Activated T-cell treated with anti-CD3 and anti-CD28 coated beads, Interleukin-2, amount 50 U/mL, for 24 hours (primary cell): Measurements from ENCODE around the gene LCN9.
"Not testable (repeated sequence)": the region's sequence is repeated elsewhere in the genome, so short reads cannot be mapped to it uniquely, and the experiment has no call there.

Source experiments
- DNase-seq: peaks from one replicate; pipeline ENCODE4 v3.0.0-alpha.2; 2020
- H3K27ac Mint-ChIP-seq: 2 replicates; pipeline ENCODE4 v1.8.0; 2020; ENCODE audit warnings: mild to moderate bottlenecking, mixed read lengths
- H3K27me3 Mint-ChIP-seq: 2 replicates; pipeline ENCODE4 v1.8.0; 2020; ENCODE audit warnings: mixed read lengths
- H3K36me3 Mint-ChIP-seq: 2 replicates; pipeline ENCODE4 v1.8.0; 2020; ENCODE audit warnings: low read depth, mixed read lengths
- H3K4me1 Mint-ChIP-seq: 2 replicates; pipeline ENCODE4 v1.8.0; 2020; ENCODE audit warnings: low read depth, mixed read lengths
- H3K4me3 Mint-ChIP-seq: 2 replicates; pipeline ENCODE4 v1.8.0; 2020; ENCODE audit warnings: mild to moderate bottlenecking, moderate library complexity, mixed read lengths
- H3K9me3 Mint-ChIP-seq: 2 replicates; pipeline ENCODE4 v1.8.0; 2020; ENCODE audit warnings: mixed read lengths

The LCN9 gene

DNA sequence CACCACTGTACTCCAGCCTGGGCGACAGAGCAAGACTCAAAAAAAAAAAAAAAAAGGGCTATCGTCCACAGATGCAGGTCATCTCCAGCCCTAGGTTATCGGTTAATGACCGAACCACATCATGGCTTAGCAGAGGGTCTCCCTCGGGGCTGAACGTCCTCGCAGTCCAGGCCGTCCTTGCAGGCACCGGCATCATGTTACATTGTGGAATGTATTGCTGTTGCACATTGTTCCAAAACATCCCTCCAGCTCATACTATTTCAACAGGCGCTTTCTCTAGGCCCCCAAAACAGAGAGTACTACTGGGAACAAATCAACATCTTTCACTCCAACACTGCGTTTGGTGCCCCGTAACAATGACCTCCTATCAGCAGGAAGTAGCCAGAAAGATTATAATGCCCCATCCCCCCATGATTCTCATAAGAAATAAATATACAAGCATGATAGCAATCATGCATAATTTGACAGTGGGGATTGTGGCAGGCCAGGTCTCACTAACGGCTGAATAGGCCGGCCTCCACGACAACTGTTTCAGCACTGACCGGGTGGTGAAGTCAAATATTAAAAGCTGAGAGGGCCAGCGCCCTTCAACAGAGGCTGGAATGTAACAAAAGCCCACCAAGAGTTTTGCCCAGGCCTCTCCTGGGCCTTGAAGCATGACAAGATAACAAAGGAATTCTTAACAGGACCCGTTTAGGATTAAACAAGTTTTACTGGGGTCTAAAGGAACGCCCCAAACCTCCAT is 1.1 kb upstream of the LCN9 start:
- no peak for DNase-seq
- Mint-ChIP-seq H3K9me3 (no peaks in the 10 kb centered on the region), H3K27ac (no peak overlapping the region), H3K36me3 (no peaks in the 10 kb centered on the region), H3K4me3 (no peak overlapping the region), H3K27me3 (peaks cover 1% of the 10 kb centered on the region), H3K4me1 (no peaks in the 10 kb centered on the region)

DNA sequence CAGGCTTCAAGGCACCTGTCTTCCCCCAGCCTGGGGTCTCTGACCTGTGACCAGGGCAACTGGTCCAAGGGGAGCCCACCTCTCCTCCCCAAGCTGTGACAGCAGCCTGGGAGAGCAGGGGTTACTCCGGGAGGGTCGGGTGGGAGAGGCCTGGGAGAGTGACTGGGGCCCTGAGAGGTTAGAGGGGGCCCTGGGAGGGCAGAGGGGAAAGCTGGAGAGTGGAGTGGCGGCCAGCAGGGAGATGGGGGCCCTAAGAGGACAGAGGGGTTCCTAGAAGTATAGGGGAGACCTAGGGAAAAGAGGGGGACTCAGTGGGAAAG is 302 bp downstream of the LCN9 start:
- peaks cover 2% of the 10 kb centered on the region for H3K9me3 Mint-ChIP-seq
- no peak overlapping the region for H3K4me3 Mint-ChIP-seq
- H3K27ac Mint-ChIP-seq: no peak overlapping the region
- DNase-seq: no peak
- no peaks in the 10 kb centered on the region for H3K4me1 Mint-ChIP-seq
- no peaks in the 10 kb centered on the region for H3K36me3 Mint-ChIP-seq
- no peaks in the 10 kb centered on the region for H3K27me3 Mint-ChIP-seq

DNA sequence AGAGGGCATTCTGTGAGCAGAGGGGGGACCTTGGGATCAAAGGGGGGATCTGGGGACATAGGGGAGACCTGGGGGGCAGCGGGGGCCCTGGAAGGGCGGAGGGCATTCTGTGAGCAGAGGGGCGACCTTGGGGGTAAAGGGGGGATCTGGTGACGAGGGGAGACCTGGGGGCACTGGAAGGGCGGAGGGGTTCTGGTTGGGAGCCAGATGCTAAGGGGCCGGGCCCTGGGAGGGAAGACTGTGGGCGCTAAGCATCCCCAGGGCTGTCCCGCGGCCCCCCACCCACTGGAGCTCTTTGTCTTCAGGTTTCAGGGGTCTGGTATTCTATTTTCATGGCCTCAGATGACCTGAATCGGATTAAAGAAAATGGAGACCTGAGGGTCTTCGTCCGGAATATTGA is 748 bp downstream of the LCN9 start:
- DNase-seq: no peak
- no peaks in the 10 kb centered on the region for H3K4me1 Mint-ChIP-seq
- H3K27ac Mint-ChIP-seq: no peak overlapping the region
- H3K27me3 Mint-ChIP-seq: no peaks in the 10 kb centered on the region
- H3K9me3 Mint-ChIP-seq: peaks cover 2% of the 10 kb centered on the region
- H3K36me3 Mint-ChIP-seq: no peaks in the 10 kb centered on the region
- H3K4me3 Mint-ChIP-seq: no peak overlapping the region

DNA sequence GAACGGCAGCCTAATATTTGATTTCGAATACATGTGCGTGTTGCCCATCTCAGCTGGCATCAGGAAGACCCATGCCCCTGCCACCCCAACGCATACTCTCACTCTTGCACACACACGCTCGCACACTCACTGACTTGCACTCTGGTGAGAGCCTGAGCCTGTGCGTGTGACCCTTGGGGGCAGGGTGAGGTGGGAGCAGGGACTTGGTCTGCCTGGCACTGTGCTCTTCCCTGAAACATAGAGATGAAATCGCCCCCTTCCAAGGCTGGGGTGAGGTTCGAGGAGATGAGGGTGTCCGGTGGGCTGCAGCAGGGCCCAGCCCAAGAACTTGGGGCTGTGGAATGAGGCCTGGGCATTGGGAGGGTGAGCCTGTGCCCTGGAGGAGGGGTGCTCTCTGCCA is 1.2 kb downstream of the LCN9 start:
- no peak overlapping the region for H3K27ac Mint-ChIP-seq
- H3K4me1 Mint-ChIP-seq: no peaks in the 10 kb centered on the region
- no peaks in the 10 kb centered on the region for H3K36me3 Mint-ChIP-seq
- H3K9me3 Mint-ChIP-seq: peaks cover 2% of the 10 kb centered on the region
- DNase-seq: no peak
- H3K4me3 Mint-ChIP-seq: no peak overlapping the region
- H3K27me3 Mint-ChIP-seq: no peaks in the 10 kb centered on the region

DNA sequence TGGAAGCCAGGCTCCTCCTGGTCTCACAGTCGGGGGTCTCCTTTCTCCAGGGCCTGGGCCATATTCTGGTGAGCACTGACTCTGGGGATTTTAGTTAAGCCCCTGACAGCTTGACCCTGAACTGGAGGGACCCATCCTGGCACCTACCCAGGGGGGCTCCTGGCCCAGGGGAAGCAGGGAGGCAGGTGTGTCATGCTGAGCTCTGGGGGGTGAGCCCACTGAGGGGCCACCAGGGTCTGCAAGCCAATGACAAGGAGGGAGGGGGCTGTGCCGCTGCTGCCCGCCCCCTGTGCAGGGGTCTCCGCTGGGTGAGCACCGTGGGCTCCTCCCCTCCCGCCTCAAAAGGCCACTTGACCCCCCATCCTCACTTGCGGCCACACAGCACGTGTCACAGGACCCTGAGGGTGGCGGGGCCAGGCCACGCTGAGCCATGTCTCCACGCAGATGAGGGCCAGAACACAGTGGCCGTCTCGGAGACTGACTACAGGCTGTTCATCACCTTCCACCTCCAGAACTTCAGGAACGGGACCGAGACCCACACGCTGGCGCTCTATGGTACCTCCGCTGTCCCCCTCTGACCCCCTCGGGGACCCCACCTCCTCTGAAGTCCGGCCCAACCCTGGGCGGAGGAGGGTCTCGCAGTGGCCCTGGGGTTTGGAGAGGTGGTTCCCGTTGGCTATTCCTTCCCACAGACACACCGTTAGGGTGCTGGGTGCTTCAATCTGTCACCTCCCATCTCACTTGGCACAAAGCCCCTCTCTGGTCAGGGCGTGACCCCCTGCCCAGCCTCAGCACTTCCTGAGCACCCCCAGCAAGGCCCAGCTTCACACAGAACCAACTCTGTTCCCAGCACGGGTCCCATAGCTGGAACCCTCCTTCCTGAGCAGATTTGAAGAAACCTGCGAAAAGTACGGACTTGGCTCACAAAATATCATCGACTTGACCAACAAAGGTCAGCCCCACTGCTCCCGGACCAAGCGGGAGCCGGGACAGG is 2.0 kb downstream of the LCN9 start:
- Mint-ChIP-seq H3K9me3 (peaks cover 2% of the 10 kb centered on the region), H3K27ac (no peak overlapping the region), H3K27me3 (no peaks in the 10 kb centered on the region)

DNA sequence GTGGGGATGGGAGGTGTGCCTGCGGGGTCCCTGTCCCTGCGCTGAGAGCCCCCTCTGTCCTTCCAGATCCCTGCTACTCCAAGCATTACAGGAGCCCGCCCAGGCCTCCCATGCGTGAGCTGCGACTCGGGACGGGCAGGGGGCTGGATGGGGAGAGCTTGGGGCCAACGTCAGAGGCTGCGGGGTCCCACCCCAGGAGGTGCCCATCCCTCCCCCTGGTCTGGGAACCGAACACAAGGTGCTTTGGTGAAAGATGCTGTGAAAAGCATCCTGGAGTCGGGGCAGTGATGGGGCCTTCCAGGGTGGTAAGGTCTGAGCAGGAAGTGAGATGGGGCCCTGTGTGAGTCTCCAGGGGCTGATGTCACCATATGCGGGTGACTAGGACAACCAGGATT is 2.7 kb downstream of the LCN9 start:
- H3K36me3 Mint-ChIP-seq: no peaks in the 10 kb centered on the region

More for the DNA sequence above, 2.0 kb downstream of the LCN9 start:
- Mint-ChIP-seq H3K4me1 (no peaks in the 10 kb centered on the region), H3K36me3 (no peaks in the 10 kb centered on the region), H3K4me3 (no peak overlapping the region)
- DNase-seq: no peak

DNA sequence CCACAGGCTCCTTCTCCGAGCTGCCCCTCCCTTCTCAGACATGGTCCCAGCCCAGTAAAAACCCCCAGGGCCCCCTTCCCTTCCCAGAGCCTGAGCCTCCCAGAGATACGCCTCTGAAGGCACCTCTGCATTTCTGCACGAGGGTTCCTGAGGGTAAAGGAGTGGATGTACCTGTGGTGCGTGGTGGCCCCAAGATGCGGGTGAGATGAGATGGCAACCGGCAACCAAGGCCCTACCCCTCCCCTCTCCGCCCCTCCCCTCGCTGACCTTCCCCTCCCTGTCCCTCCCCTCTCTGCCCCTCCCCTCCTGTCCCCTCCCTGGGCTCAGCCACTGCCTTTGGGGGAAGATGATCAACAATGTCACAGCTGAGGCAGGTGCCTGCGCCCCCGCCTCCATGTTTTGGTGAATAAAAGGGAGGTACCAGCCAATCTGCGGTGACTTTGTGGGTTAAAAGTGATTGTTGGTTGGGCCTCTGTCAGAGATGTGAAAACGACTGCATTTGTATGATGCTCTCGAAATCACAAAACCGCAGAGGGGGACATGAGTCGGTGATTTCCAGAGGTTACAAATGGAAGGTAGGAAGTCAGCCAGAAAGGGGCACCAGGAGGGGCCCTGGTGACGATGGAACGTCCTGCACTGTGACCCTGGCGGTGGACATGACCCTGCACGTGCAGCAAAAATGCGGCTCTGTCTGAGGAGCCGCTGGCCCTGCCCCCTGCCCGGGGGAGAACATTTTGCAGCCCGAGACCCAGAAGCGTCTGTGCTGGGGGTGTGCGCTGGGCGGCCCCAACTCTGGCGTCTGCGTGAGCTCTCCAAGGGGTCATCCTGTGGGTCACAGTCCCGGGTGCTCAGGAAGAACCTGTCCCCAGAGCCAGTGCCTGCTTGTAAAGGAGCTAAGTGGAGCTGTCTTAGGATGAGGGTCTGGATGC is 3.7 kb downstream of the LCN9 start:
- no peaks in the 10 kb centered on the region for H3K4me1 Mint-ChIP-seq
- no peaks in the 10 kb centered on the region for H3K36me3 Mint-ChIP-seq
- H3K27ac Mint-ChIP-seq: no peak overlapping the region
- no peaks in the 10 kb centered on the region for H3K27me3 Mint-ChIP-seq
- H3K4me3 Mint-ChIP-seq: no peak overlapping the region
- H3K9me3 Mint-ChIP-seq: peaks cover 2% of the 10 kb centered on the region
- DNase-seq: no peak

More for the DNA sequence above, 2.7 kb downstream of the LCN9 start:
- peaks cover 2% of the 10 kb centered on the region for H3K9me3 Mint-ChIP-seq
- no peak for DNase-seq
- no peak overlapping the region for H3K4me3 Mint-ChIP-seq
- H3K4me1 Mint-ChIP-seq: no peaks in the 10 kb centered on the region
- H3K27ac Mint-ChIP-seq: no peak overlapping the region
- H3K27me3 Mint-ChIP-seq: no peaks in the 10 kb centered on the region

DNA sequence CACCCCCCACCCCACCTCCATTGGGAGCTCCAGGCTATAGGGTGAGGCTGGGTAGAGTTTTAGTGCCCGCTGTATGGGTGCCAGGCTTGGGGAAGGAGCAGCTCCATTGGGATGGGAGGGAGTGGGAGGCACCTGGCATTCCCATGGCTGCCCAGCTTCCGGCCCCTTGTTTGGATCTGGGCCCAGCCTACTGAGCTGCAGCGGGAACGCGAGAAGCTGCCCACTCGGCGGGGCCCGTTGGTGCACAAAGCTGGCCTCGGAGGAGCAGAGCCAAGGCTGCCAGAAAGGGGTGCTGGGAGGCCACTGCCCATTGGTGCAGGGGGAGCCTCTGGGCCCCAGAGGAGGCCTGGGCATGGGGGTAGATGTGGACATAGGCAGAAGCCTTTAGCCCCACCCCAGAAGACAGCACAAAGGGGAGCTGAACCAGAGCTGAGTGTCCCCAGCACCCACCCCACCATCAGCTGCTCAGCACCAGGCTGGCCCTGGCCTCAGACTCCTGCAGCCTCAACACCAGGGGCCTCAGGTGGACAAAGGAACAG is 4.4 kb downstream of the LCN9 start:
- Mint-ChIP-seq H3K9me3 (peaks cover 2% of the 10 kb centered on the region), H3K36me3 (no peaks in the 10 kb centered on the region), H3K4me1 (no peaks in the 10 kb centered on the region), H3K27me3 (no peaks in the 10 kb centered on the region), H3K27ac (no peak overlapping the region), H3K4me3 (no peak overlapping the region)
- DNase-seq: no peak

DNA sequence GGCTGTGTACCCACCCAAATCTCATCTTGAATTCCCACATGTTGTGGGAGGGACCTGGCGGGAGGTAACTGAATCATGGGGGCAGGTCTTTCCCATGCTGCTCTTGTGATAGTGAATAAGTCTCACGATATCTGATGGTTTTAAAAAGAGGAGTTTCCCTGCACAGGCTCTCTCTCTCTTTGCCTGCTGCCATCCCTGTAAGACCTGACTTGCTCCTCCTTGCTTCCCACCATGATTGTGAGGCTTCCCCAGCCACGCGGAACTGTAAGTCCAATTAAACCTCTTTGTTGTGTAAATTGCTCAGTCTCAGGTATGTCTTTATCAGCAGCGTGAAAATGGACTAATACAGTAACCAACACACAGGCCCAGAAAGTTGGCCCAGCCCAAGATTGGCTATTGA is 5.9 kb downstream of the LCN9 start:
- not testable (repeated sequence) for H3K4me3 Mint-ChIP-seq, H3K27me3 Mint-ChIP-seq, H3K9me3 Mint-ChIP-seq, H3K36me3 Mint-ChIP-seq, H3K27ac Mint-ChIP-seq, DNase-seq, H3K4me1 Mint-ChIP-seq

DNA sequence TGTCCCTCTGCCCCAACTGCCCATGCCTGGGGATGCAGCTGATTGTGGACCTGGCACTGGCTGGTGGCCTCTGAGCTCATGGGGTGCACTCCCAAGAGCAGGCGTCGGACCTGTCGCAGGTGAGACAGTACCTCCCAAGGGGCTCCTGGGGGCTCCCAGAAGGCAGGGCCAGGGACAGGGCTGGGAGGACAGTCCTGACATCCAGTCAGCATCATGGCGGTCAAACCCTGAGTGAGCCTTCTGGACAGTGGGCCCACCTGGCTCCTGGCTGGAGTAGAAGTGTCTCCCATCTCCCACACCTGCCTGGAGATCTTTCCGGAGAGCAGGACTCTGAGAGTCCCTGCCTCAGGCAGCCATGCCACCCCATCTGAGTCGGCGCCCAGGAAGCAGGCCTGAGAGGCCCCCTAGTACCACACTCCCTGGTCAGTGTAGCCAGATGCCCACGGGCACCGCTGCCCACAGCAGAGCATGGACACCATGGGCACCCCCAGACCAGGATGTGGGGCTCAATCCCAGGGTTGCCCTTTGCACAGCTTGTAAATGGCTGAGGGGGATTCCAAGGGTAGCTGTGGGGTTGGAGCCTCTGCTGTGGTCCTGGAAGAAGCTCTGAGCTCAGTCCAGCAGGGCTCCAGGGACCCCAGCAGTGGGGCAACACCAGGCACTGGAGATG is 6.6 kb downstream of the LCN9 start:
- no peak overlapping the region for H3K27ac Mint-ChIP-seq
- no peaks in the 10 kb centered on the region for H3K4me1 Mint-ChIP-seq
- H3K4me3 Mint-ChIP-seq: no peak overlapping the region
- no peak for DNase-seq
- no peaks in the 10 kb centered on the region for H3K27me3 Mint-ChIP-seq
- no peaks in the 10 kb centered on the region for H3K36me3 Mint-ChIP-seq
- H3K9me3 Mint-ChIP-seq: peaks cover 2% of the 10 kb centered on the region

DNA sequence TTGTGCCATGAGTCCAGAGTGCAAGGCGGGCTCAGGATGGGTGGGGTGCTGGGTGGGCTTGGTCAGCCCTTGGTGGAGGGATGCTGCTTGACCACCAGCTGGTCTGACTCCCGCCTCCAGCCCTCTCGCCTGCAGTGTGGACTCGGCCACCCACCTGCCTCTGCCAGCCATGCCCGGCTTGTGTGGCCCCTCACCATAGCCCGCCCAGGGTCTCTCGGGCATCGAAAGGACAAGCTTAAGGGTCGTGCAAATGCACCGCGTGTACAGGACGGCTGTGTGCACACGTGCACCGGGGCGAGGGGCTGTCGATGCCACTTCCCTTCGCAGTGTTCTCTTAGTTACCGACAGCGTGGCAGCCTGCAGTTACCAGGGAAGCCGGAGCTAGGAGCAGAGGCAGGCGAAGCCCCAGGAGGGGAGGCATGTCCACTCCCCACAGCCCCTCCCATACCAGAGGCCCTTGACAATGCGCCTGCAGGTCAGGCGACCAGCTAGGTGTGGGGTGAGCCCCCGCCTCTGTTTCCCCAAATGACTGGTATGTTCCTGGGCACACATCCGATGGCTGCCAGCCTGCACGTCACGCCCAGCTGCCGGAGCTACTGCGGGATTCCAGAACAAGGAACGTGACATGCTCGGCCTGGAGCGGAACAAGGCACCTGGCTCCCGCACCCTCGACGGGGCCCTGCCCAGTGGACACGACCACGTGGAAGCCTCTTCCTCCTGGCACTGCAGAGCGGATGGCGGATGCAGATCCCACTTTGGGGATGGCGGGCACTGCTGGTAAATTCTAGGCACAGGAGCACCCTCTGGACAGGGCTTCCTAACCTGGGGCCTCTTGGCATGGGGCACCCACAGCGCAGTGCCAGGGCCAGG is 7.8 kb downstream of the LCN9 start:
- Mint-ChIP-seq H3K4me3 (no peak overlapping the region), H3K9me3 (peaks cover 2% of the 10 kb centered on the region), H3K36me3 (no peaks in the 10 kb centered on the region), H3K4me1 (no peaks in the 10 kb centered on the region), H3K27me3 (no peaks in the 10 kb centered on the region), H3K27ac (no peak overlapping the region)
- no peak for DNase-seq

DNA sequence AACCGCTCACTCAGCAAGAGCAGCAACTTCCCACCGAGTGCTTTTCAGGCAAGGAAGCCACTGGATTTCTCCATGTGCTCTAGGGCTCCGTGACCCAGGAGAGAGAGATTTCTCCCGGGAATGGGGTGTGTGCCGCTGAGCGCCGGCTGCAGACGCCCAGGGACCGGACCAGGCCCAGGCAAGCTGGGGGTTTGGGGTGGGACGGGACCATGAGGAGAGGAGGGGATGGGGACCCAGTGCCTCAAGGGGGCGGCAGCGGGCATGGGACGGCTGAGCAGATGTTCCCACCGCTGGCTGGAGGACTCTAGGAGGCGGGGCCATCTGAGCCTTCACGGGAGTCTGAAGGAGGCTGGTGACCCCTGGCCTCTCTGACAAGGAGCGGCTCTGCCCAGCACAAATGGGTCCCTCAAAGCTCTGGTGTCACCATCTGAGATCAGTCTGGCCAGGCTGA is 8.5 kb downstream of the LCN9 start:
- Mint-ChIP-seq H3K27me3 (no peaks in the 10 kb centered on the region), H3K36me3 (no peaks in the 10 kb centered on the region), H3K27ac (no peak overlapping the region), H3K4me1 (no peaks in the 10 kb centered on the region), H3K4me3 (no peak overlapping the region), H3K9me3 (peaks cover 2% of the 10 kb centered on the region)
- no peak for DNase-seq

DNA sequence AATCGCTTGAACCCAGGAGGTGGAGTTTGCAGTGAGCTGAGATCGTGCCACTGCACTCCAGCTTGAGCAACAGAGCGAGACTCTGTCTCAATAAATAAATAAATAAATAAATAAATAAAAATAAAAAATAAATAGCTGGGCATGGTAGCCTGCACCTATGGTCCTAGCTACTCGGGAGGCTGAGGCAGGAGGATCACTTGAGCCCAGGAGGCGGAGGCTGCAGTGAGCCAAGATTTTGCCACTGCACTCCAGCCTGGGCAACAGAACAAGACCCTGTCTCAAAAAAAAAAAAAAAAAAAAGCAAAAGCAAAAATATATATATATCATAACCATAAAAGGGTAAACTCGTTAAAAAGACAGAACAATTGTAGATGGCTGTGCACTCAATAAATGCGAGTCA is 9.7 kb downstream of the LCN9 start:
- H3K4me3 Mint-ChIP-seq, H3K36me3 Mint-ChIP-seq, H3K27me3 Mint-ChIP-seq, H3K4me1 Mint-ChIP-seq, DNase-seq, H3K27ac Mint-ChIP-seq, H3K9me3 Mint-ChIP-seq: not testable (repeated sequence)
